SU-DHL-6 (cell line): Measurements from ENCODE around the gene FAM210A.
"Not testable (repeated sequence)": the region's sequence is repeated elsewhere in the genome, so short reads cannot be mapped to it uniquely, and the experiment has no call there.

Source experiments
- H2AFZ ChIP-seq: fragments of 200-600 bp; sonication (generic); 2 replicates; pipeline ENCODE4 v1.6.1; 2014; ENCODE audit warnings: low read depth, mild to moderate bottlenecking, moderate library complexity, mixed read lengths, antibody characterized with exemption, low read length; ENCODE audit not compliant: severe bottlenecking
- H3F3A ChIP-seq: fragments of 200-600 bp; shearing (Covaris generic); 2 replicates; pipeline ENCODE4 v1.6.0; 2016; ENCODE audit warnings: antibody characterized with exemption, mild to moderate bottlenecking; ENCODE audit not compliant: insufficient read depth
- H3K27ac ChIP-seq: fragments of 200-600 bp; sonication (generic); 2 replicates; pipeline ENCODE4 v1.5.1; 2016; ENCODE audit warnings: low read depth, mild to moderate bottlenecking, low read length, moderate library complexity, mixed read lengths
- H3K27me3 ChIP-seq: fragments of 200-600 bp; sonication (generic), shearing (Covaris generic); 2 replicates; pipeline ENCODE4 v1.6.0; 2014; ENCODE audit warnings: mild to moderate bottlenecking, low read length
- H3K36me3 ChIP-seq: fragments of 200-600 bp; sonication (generic); 2 replicates; pipeline ENCODE4 v1.6.1; 2014; ENCODE audit warnings: mild to moderate bottlenecking, low read length, mixed read lengths
- H3K4me2 ChIP-seq: fragments of 300-600, 200-600 bp; shearing (Covaris generic), sonication (generic); 2 replicates; pipeline ENCODE4 v1.6.0; 2014; ENCODE audit warnings: low read length, low read depth, mild to moderate bottlenecking; ENCODE audit not compliant: poor library complexity, severe bottlenecking
- H3K4me3 ChIP-seq: fragments of 200-600 bp; sonication (generic); 2 replicates; pipeline ENCODE4 v1.5.1; 2014; ENCODE audit warnings: antibody characterized with exemption, low read length, mild to moderate bottlenecking, mixed read lengths; ENCODE audit not compliant: insufficient read depth, poor library complexity, severe bottlenecking
- H3K79me2 ChIP-seq: fragments of 200-600 bp; sonication (generic); 2 replicates; pipeline ENCODE4 v1.6.1; 2014; ENCODE audit warnings: mild to moderate bottlenecking, low read length, moderate library complexity; ENCODE audit not compliant: insufficient read depth
- H3K9ac ChIP-seq: fragments of 200-600 bp; sonication (generic); 2 replicates; pipeline ENCODE4 v1.7.0; 2014; ENCODE audit warnings: mild to moderate bottlenecking, low read length
- H3K9me2 ChIP-seq: fragments of 200-600 bp; sonication (generic); replicated peaks from 2 replicates; pipeline ENCODE4 v1.6.1; 2014; ENCODE audit warnings: low read length; ENCODE audit not compliant: insufficient read depth
- H3K9me3 ChIP-seq: fragments of 200-600 bp; sonication (generic); 2 replicates; pipeline ENCODE4 v1.6.1; 2014; ENCODE audit warnings: low read length, mixed read lengths; ENCODE audit not compliant: insufficient read depth
- H4K20me1 ChIP-seq: fragments of 200-600 bp; sonication (generic); 2 replicates; pipeline ENCODE4 v1.6.1; 2014; ENCODE audit warnings: low read depth, mild to moderate bottlenecking, antibody characterized with exemption, low read length, moderate library complexity, mixed read lengths
- CTCF ChIP-seq: fragments of 200-600 bp; sonication (generic); IDR thresholded peaks from one replicate; pipeline ENCODE4 v1.5.1; 2017; ENCODE audit warnings: antibody characterized with exemption, mild to moderate bottlenecking, low read length, moderate library complexity; ENCODE audit not compliant: insufficient read depth, poor library complexity, severe bottlenecking
- EZH2phosphoT487 ChIP-seq: fragments of 200-600 bp; sonication (generic), shearing (Covaris generic); conservative IDR thresholded peaks from 2 replicates; pipeline ENCODE4 v1.6.1; 2018; ENCODE audit warnings: mild to moderate bottlenecking, antibody characterized with exemption, low read length, moderate library complexity, mixed read lengths

FAM210A gene

GRCh38 chr18:13760047-13760446 lies 33.7 kb upstream of the FAM210A start:
- H3K27ac ChIP-seq: no peak overlapping the region
- H3K79me2 ChIP-seq: no peaks in the 10 kb centered on the region
- H3K9me2 ChIP-seq: no peaks in the 10 kb centered on the region
- H3K36me3 ChIP-seq: 0 out of 2 replicates have a peak, but pooled peaks cover 2% of the 10 kb centered on the region
- no peak for TF ChIP-seq EZH2phosphoT487
- H3K27me3 ChIP-seq: no peaks in the 10 kb centered on the region
- H3K9me3 ChIP-seq: no peaks in the 10 kb centered on the region
- no peak overlapping the region for H2AFZ ChIP-seq
- H3K4me2 ChIP-seq: no peak overlapping the region
- H3F3A ChIP-seq: no peaks in the 10 kb centered on the region
- no peaks in the 10 kb centered on the region for H4K20me1 ChIP-seq
- no peak overlapping the region for H3K4me3 ChIP-seq
- H3K9ac ChIP-seq: no peak overlapping the region

- no peak overlapping the region for H3K4me3 ChIP-seq
- 0 out of 2 replicates have a peak, but pooled peaks cover 2% of the 10 kb centered on the region for H3K36me3 ChIP-seq
- H3K27ac ChIP-seq: no peak overlapping the region
- no peak overlapping the region for H3K4me2 ChIP-seq
- no peaks in the 10 kb centered on the region for H4K20me1 ChIP-seq
- TF ChIP-seq EZH2phosphoT487 (no peak), CTCF (no peak)
- H3K9ac ChIP-seq: no peak overlapping the region
- no peaks in the 10 kb centered on the region for H3K9me2 ChIP-seq
- H3K79me2 ChIP-seq: no peaks in the 10 kb centered on the region
- no peaks in the 10 kb centered on the region for H3K9me3 ChIP-seq
- no peaks in the 10 kb centered on the region for H3F3A ChIP-seq
- H3K27me3 ChIP-seq: no peaks in the 10 kb centered on the region
- no peak overlapping the region for H2AFZ ChIP-seq
Measured at GRCh38 chr18:13758622-13759021, 32.3 kb upstream of the FAM210A start.

- Histone ChIP-seq H4K20me1 (no peaks in the 10 kb centered on the region), H3F3A (no peaks in the 10 kb centered on the region), H3K36me3 (0 out of 2 replicates have a peak, but pooled peaks cover 9% of the 10 kb centered on the region), H3K79me2 (no peaks in the 10 kb centered on the region), H2AFZ (no peak overlapping the region), H3K27me3 (no peaks in the 10 kb centered on the region), H3K9me3 (no peaks in the 10 kb centered on the region), H3K9ac (no peak overlapping the region), H3K4me2 (no peak overlapping the region), H3K4me3 (no peak overlapping the region), H3K9me2 (no peaks in the 10 kb centered on the region), H3K27ac (no peak overlapping the region)
- TF ChIP-seq EZH2phosphoT487: no peak
- TF ChIP-seq CTCF: no peak
Measured at GRCh38 chr18:13756671-13757070, 30.3 kb upstream of the FAM210A start.

GRCh38 chr18:13756261-13756660 lies 29.9 kb upstream of the FAM210A start:
- no peaks in the 10 kb centered on the region for H4K20me1 ChIP-seq
- H3K4me3 ChIP-seq: no peak overlapping the region
- H3K79me2 ChIP-seq: no peaks in the 10 kb centered on the region
- H3K9me3 ChIP-seq: no peaks in the 10 kb centered on the region
- TF ChIP-seq CTCF: no peak
- TF ChIP-seq EZH2phosphoT487: no peak
- H2AFZ ChIP-seq: no peak overlapping the region
- H3K27me3 ChIP-seq: no peaks in the 10 kb centered on the region
- no peak overlapping the region for H3K4me2 ChIP-seq
- no peak overlapping the region for H3K27ac ChIP-seq
- H3K9ac ChIP-seq: no peak overlapping the region
- H3K9me2 ChIP-seq: no peaks in the 10 kb centered on the region
- H3F3A ChIP-seq: no peaks in the 10 kb centered on the region
- H3K36me3 ChIP-seq: 0 out of 2 replicates have a peak, but pooled peaks cover 9% of the 10 kb centered on the region

GRCh38 chr18:13751599-13751998 lies 25.2 kb upstream of the FAM210A start:
- H3K27ac ChIP-seq, H3K4me3 ChIP-seq, H3K9me2 ChIP-seq, H3K79me2 ChIP-seq, H3K27me3 ChIP-seq, H4K20me1 ChIP-seq, H2AFZ ChIP-seq, H3K9ac ChIP-seq, H3K9me3 ChIP-seq, H3F3A ChIP-seq, H3K4me2 ChIP-seq: not testable (repeated sequence)
- H3K36me3 ChIP-seq: peaks cover 12% of the 10 kb centered on the region; the same call in 1 of the 2 replicates
